PC-9 (cell line): ENCODE data around the gene TEX47.

Experiments used
- EZH2 ChIP-seq: fragments of 200-600 bp; sonication (generic); IDR thresholded peaks from 2 replicates; pipeline ENCODE4 v1.8.0; 2017; ENCODE audit warnings: antibody characterized with exemption, low read depth
- TF ChIP-seq, protein P1 (sequence below): fragments of 200-600 bp; sonication (generic); conservative IDR thresholded peaks from 2 replicates; pipeline ENCODE4 v1.6.1; 2017; ENCODE audit warnings: mixed run types, antibody characterized with exemption, mild to moderate bottlenecking, moderate library complexity

DNA sequence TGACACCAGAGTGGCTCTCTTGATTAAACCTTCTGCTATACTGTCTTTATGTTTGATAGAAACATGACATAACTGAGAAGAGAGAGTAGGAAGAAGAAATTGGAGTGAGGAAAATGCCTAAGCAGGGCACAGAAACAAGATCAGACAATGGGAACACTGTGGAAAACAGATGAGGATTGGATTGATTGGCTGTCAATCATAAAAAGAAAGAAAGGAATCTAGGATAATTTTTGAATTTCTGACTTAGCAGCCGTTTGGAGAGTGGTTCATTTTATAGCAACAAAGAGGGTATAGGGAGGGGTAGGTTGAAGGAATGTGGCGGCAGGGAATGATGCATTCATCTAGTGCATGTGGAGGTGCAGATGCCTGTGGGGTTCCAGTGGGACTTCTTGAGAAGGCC, 7.8 kb downstream of the TEX47 start:
- TF ChIP-seq, protein P1, sequence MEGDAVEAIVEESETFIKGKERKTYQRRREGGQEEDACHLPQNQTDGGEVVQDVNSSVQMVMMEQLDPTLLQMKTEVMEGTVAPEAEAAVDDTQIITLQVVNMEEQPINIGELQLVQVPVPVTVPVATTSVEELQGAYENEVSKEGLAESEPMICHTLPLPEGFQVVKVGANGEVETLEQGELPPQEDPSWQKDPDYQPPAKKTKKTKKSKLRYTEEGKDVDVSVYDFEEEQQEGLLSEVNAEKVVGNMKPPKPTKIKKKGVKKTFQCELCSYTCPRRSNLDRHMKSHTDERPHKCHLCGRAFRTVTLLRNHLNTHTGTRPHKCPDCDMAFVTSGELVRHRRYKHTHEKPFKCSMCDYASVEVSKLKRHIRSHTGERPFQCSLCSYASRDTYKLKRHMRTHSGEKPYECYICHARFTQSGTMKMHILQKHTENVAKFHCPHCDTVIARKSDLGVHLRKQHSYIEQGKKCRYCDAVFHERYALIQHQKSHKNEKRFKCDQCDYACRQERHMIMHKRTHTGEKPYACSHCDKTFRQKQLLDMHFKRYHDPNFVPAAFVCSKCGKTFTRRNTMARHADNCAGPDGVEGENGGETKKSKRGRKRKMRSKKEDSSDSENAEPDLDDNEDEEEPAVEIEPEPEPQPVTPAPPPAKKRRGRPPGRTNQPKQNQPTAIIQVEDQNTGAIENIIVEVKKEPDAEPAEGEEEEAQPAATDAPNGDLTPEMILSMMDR: no peak
- no peak for TF ChIP-seq EZH2
